Activated naive CD8-positive, alpha-beta T cell treated with anti-CD3 and anti-CD28 coated beads, Interleukin-2, amount 50 U/mL, for 16 hours (primary cell): Measurements from ENCODE around the gene KIRREL2.
A peak's percentile ranks its signal among the peaks of the same experiment; 100 is the strongest.
"Not testable (repeated sequence)": the region's sequence is repeated elsewhere in the genome, so short reads cannot be mapped to it uniquely, and the experiment has no call there.

ENCODE experiments used
- DNase-seq: peaks from one replicate; pipeline ENCODE4 v3.0.0-alpha.2; 2020; ENCODE audit warnings: low read depth, low spot score

Gene KIRREL2

DNA sequence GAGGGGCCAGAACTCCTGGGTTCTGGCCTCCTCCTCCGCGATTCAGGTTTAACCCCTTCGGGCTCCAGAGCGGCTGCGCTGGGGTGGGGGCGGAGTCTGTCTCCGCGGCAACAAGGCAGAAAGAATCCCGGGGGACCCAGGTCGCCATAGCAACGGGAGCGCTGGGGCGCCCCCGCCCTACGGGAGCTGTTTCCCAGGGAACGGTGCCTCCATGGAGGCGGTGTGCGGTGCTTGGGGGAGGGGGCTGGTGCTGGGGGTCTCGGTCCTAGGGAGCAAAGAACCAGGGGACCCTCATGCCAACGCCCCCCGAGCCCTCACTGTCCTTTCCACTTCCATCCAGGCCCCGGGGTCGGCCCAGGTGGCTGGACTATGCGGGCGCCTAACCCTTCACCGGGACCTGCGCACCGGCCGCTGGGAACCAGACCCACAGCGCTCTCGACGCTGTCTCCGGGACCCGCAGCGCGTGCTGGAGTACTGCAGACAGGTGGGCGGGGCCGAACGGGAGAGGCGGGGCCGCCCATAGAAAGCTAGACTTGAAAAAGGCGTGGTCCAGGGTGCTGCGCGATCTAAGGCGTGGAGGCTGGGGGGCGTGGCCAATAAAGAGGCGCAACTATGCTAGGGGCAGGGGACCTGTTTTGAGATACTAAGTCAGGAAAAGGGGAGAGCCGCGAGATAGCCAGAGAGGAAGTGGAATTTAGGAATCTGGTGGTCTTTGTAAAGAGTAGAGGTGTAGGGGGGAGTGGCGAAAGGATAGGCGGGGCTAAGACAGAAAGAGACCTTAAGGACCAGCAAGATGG lies 12.8 kb downstream of the KIRREL2 start:
- DNase-seq: peak; percentile 66

DNA sequence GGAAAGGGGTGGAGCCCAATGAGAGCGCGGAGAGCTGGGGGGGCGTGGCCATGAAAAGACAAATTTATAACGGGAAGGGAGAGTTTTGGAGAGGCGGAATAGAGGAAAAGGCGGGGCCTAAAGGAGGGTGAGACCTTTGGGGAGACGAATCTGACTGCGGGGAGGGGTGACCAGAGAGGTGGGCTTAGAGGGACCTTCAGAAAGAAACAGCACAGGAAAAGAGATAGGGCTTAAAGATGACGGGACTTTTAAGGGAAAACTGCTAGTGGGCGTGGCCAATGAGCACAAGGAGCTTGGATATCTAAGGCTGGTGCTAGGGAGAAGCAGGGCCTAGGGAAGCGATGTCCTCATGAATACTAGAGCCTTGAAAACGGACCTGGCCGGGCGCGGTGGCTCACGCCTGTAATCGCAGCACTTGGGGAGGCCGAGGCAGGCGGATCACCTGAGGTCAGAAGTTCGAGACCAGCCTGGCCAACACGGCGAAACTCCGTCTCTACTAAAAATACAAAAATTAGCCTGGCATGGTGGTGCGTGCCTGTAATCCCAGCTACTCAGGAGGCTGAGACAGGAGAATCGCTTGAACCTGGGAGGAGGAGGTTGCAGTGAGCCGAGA lies 13.5 kb downstream of the KIRREL2 start:
- not testable (repeated sequence) for DNase-seq

DNA sequence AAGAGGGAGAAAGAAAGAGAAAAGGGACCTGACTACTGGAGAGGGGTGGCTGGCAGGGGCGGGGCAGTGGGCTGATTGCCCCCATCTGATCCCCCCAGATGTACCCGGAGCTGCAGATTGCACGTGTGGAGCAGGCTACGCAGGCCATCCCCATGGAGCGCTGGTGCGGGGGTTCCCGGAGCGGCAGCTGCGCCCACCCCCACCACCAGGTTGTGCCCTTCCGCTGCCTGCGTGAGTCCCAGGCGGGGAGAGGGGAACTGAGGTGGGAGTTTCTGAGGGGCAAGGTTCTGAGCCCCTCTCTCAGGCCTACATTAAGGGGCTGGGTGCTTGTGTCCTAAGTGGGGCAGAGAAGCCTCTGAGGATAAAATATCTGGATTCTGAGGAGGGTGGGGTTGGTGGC lies 14.1 kb downstream of the KIRREL2 start:
- DNase-seq: no peak

GRCh38 chr19:35871611-35872010 lies 14.9 kb downstream of the KIRREL2 start:
- no peak for DNase-seq

DNA sequence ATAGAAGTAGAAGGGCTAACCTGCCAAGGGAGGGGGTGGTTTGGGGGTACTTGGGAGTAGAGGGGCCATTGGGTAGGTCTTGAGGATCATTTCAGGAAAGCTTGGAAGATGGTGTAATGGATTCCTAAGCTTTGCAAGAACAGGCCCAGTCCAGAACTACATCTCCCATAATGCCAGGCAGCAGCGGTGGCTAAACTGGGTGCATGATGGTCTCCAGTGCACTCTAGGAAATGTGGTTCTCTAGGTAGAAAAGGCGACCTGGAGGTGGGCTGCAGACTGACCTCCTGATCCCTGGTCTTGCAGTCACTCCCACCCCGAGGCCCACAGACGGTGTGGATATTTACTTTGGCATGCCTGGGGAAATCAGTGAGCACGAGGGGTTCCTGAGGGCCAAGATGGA lies 15.5 kb downstream of the KIRREL2 start:
- no peak for DNase-seq

DNA sequence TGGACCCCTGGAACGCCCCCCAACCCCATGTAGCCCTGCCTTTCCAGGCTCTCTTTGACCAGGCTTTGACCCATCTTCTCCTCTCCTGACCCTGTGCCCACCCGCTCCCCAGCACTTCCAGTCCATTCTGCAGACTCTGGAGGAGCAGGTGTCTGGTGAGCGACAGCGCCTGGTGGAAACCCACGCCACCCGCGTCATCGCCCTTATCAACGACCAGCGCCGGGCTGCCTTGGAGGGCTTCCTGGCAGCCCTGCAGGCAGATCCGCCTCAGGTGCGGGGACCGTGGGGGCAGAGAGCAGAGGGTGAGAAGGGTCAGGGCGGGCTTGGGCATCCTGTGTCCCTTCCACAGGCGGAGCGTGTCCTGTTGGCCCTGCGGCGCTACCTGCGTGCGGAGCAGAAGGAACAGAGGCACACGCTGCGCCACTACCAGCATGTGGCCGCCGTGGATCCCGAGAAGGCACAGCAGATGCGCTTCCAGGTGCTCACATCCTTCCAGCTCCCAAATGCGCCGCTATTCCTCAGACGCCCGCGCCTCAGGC lies 17.8 kb downstream of the KIRREL2 start:
- DNase-seq: no peak

DNA sequence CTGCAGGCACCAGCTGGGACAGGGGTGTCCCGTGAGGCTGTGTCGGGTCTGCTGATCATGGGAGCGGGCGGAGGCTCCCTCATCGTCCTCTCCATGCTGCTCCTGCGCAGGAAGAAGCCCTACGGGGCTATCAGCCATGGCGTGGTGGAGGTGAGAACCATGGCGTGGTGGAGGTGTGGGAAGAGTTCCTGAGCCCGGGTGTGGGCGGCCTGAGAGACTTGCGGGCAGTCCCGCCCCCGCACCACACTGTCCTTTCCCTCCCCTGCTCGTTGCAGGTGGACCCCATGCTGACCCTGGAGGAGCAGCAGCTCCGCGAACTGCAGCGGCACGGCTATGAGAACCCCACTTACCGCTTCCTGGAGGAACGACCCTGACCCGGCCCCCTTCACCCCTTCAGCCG lies 22.4 kb downstream of the KIRREL2 start:
- DNase-seq: no peak

- peak; percentile 42 for DNase-seq
Measured at GRCh38 chr19:35879770-35880317, 23.1 kb downstream of the KIRREL2 start.

DNA sequence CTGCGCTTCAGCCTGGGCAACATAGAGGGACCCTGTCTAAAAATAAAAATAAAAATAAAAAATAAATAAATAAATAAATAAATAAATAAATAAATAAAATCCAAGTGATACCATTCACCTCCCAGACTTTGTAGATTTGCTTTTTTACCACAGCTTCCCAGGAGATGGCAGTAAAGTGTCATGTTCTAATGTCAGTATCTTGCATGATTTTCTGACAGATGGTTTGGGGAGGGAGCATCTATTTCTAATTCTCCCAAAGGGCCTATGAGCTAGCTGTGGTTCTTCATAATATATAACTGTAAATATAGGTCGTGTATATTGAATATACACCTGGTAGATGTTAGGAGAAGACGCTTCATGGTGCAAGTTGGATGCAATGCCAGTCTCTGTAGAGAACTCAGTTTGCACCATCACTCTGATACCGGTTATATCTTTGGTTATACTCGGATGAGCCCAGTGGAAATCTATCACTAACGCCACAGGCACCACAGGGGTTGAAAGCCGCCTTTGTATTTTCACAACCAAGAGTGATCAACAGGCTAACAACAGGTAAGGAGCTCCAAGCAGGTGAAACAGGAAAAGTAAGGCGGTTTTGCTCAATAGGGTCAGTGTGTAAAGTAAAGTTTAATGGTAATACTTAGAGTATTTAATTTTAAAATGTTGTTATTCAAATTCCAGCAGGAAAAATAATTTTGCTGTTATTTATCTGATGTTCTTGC lies 25.6 kb downstream of the KIRREL2 start:
- no peak for DNase-seq

GRCh38 chr19:35883882-35884281 lies 27.2 kb downstream of the KIRREL2 start:
- DNase-seq: no peak

DNA sequence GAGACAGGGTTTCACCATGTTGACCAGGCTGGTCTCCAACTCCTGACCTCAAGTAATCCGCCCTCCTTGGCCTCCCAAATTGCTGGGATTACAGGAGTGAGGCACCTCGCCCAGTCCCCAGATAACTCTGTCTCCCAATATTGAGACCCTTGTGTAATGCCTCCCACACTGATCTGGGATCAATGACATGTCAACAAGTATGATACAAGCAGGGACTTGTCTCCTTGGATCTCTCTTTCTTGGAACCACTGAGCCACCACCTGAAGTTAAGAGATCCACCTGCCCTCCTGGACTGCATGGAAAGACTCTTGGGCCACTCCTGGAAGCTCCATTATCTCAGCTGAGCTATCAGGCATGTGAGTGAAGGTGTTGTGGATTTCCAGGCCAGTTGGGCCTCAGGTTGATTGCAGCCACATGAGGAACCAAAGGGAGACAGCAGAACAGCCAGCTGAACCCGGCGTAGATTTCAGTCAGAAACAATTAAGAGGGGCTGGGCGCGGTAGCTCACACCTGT lies 28.6 kb downstream of the KIRREL2 start:
- DNase-seq: no peak

DNA sequence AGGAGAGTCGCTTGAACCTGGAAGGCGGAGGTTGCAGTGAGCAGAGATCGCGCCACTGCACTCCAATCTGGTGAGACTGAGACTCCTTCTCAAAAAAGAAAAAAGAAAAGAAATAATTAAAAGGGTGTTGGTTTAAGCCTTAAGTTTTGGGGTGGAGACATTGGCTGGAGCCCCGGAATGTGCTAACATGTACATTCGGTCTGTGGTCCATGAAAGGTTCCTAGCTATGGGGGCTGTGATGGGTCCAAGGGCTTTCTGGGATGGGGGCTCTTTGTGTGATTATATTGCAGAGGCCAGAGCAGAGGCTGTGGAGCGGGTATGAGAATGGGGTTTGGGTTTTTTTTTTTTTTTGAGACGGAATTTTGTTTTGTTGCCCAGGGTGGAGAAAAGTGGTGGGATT lies 29.2 kb downstream of the KIRREL2 start:
- DNase-seq: no peak

- no peak for DNase-seq
Measured at GRCh38 chr19:35887197-35887596, 30.5 kb downstream of the KIRREL2 start.

GRCh38 chr19:35888398-35888797 lies 31.7 kb downstream of the KIRREL2 start:
- no peak for DNase-seq

GRCh38 chr19:35889370-35890112 lies 32.8 kb downstream of the KIRREL2 start:
- no peak for DNase-seq

DNA sequence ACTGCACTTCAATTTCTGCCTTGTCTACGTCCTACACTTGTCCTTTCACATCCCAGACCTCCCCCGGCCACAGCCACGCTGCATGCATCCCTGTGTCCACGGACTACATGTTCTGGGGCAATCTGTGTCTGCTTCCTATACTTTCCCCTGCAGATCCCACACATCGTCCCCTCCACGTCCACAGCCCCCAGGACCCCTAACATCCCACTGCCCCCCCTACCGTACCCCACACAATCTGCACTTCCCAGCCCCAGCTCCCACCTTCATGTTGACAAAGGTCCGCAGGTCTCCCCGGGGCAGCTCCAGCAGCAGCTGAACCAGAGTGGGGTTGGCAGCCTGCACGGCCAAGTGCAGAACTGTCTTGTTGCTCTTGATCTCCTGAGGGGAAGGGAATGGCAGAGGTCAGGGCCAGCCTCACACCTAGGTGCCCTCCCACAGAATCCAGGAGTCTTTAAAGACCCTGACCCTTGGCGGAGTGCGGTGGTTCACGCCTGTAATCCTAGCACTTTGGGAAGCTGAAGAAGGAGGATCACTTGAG lies 33.5 kb downstream of the KIRREL2 start:
- no peak for DNase-seq

DNA sequence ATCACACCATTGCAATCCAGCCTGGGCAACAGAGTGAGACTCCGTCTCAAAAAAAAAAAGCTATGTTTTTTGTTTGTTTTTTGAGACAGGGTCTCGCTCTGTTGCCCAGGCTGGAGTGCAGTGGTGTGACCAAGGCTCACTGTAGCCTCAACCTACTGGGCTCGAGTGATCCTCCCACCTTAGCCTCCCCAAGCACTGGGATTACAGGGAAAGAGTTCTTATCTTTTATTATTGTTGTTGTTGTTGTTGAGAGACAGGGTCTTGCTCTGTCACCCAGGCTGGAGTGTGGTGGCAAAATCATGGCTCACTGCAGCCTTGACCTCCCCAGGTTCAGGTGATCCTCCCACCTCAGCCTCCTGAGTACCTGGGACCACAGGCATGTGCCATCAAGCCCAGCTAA lies 35.1 kb downstream of the KIRREL2 start:
- DNase-seq: not testable (repeated sequence)

DNA sequence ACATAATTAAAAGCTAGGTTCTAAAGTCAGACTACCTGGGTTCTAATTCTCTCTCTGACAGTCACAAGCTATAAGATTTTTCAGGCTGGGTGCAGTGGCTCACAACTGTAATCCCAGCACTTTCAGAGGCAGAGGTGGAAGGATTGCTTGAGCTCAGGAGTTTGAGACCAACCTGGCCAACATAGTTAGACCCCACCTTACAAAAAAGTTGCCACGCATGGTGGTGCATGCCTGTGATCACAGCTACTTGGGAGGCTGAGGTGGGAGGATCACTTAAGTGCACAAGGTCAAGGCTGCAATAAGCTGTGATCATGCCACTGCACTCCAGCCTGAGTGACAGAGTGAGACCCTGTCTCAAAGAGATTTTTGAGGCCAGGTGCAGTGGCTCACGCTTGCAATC lies 37.6 kb downstream of the KIRREL2 start:
- no peak for DNase-seq

DNA sequence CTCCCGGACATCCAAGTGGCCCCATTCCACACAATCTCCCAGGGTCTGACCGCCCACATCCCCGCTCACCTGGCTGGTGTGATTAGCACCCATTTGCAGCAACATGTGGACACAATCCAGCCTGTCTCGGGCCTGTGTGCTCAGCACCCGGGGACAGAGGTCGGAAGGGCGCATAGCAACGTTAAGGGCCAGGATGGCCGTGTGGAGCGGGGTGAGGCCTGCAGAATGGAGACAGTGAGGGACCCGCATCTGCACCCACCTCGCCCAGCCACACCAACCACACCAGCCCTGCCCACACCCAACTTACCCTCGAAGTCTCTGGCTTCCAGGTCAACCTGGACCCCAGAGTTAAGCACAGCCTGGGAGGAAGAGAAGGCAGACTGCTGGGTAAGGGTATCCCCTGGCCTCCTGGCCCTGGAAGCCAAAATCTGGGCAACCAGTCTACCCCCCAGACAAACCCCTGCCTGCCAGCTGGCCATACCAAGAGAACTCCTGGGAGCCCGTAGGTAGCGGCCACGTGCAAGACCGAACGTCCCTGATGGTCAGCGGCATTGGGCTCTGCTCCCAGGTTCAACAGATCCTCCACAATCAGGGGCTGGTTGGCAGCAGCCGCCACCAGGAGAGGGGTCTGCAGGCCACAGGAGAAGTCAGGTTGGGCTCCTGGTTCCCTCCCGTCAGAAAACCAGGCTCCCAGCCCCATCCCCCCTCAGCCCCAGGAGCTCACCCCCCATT lies 39.4 kb downstream of the KIRREL2 start:
- no peak for DNase-seq

DNA sequence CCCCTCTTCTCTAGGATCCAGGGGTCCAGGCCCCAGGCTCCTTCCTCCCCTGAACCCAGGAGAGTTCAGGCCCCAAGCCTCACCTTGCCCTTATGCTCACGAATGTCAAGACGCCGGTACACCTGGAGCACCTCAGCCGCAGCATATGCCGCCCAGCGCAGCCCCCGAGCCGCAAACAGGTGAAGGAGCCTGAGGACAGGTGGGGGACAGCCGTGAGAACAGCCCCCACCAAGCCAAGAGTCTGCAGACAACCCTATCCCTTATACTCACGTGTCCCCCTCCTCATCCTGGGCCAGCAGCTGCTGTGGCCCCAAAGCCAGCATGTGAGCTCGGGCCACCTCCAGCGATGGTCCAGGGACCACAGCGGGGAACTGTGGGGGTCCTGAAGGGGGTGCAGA lies 39.9 kb downstream of the KIRREL2 start:
- DNase-seq: no peak
